Right renal pelvis (tissue), 4 donors: ENCODE data around the gene TRAF4. TPM values are rescaled to one million over a fixed set of nuclear protein-coding genes. Genes with fewer than 3 reads are reported as not detected.
"Not testable (repeated sequence)": the region's sequence is repeated elsewhere in the genome, so short reads cannot be mapped to it uniquely, and the experiment has no call there.

Experiments
- DNase-seq, 4 donors: peaks; one replicate each; pipeline ENCODE4 v3.0.0-alpha.2; 2013; ENCODE audit warnings: low read depth in 4 of 4, low spot score in 3 of 4, missing footprints in 1 of 4
- polyA plus RNA-seq, 4 donors: library from polyadenylated mRNA; unstranded; fragments of 120-200 nt; gene quantifications; one replicate each; pipeline ENCODE4 v1.2.1, GENCODE V29; 2013; ENCODE audit not compliant: insufficient read length in 4 of 4

The TRAF4 gene
- polyA plus RNA-seq, 4 donors: 117 to 145 (median 135) TPM

DNA sequence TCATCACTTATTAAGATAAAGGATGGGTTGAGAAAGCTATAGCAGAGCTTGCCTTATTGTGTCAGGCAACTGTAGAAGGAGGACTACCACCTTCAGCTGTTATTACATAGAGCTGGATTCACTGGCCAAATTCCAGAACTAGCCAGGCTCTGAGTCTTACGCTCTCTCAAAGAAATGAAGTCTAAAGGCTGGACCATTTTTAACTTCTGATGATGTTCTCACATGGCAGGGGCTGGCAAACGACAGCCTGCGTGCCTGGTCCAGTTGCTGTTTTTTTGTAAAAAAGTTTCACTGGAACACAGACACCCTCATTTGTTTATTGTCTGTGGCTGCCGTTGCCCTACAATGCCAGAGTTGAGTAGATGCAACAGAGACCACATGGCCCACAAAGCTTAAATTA is 21.2 kb downstream of the TRAF4 start:
- no peak for DNase-seq

- no peak for DNase-seq
These were observed 29.9 kb downstream of the TRAF4 start for GRCh38 chr17:28773736-28774135.

GRCh38 chr17:28774206-28774605 is 30.4 kb downstream of the TRAF4 start:
- no peak for DNase-seq

DNA sequence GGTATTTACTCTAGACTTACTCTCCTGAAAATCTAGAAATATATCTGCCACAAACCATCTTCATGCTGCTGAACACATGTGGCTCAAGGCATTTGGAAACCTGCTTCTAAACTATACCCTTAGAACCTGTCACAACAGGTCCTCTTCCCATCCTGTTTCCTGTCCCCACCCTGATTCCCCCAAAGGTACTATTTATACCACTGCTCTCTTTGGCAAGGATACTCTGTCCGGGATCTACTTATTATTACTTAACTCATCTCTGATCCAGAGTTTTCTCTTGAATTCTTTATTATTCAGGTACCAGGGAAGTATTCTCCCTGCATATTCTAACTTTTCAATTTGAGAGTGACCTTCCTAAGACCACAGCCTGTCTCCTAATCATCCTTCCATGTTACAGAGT is 33.4 kb downstream of the TRAF4 start:
- no peak for DNase-seq

GRCh38 chr17:28779601-28780000 is 35.8 kb downstream of the TRAF4 start:
- not testable (repeated sequence) for DNase-seq

GRCh38 chr17:28783161-28783560 is 39.4 kb downstream of the TRAF4 start:
- no peak for DNase-seq

DNA sequence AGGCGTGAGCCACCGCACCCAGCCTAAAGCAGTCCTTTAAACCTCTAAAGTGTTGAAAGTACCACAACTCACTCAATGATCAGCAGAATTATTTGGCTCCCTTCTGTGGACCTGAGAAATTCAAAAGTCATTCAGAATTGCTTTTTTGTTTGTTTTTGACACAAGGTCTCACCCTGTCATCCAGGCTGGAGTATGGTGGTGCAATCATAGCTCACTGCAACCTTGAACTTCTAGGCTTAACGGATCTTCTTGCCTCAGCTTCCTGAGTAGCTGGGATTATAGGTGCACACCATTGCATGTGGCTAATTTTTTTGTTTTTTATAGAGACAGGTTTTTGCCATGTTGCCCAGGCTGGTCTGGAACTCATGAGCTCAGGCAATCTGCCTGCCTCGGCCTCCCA is 44.3 kb downstream of the TRAF4 start:
- no peak for DNase-seq

- no peak for DNase-seq
These were observed 49.3 kb downstream of the TRAF4 start for GRCh38 chr17:28792877-28793661.

DNA sequence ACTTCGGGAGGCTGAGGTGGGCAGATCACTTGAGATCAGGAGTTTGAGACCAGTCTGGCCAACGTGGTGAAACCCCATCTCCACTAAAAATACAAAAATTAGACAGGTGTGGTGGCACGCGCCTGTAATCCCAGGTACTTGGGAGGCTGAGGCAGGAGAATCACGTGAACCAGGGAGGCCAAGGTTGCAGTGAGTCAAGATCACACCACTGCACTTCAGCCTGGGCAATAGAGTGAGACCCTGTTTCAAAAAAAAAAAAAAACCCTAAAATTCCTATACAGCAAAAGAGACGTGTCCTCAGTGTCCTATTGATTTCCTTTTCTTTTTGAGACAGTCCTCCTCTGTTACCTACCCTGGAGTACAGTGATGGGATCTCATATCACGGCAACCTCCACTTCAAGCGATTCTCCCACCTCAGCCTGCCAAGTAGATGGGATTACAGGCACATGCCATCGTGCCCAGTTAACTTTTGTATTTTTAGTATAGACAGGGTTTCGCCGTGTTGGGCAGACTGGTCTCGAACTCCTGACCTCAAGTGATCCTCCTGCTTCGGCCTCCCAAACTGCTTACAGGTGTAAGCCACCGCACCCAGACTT is 51.1 kb downstream of the TRAF4 start:
- not testable (repeated sequence) for DNase-seq

DNA sequence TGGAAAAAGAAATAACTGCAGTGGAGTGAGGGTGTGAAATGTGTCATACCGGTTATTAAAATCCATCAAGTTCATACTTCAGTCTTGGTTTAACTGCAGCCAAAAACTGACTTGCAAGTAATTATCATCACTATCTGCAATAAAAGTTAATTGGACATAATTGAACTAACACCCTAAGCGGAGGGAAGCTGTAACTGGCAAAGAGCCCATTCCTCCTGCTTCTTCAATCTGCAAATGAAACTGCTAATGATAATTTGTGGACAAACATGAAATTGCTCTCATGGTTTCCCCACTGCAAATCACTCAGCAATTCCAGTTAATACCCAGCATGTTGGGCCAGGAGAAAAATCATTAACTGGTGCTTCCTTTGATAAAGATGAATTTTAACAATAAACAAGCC is 52.3 kb downstream of the TRAF4 start:
- DNase-seq: no peak

Other genes with a start within 250 kb of the TRAF4 start
- gene FOXN1, start 237.7 kb upstream of the TRAF4 start, polyA plus RNA-seq: under 1 TPM; 0.47 to 0.62 (median 0.61) TPM
- 10 to 100 TPM; 54.4 to 74.1 (median 59.7) TPM for gene UNC119, start 191.4 kb upstream of the TRAF4 start, polyA plus RNA-seq
- 100 to 1,000 TPM; 101 to 107 (median 105) TPM for gene PIGS, start 172.5 kb upstream of the TRAF4 start, polyA plus RNA-seq
- 10 to 100 TPM; 19.4 to 32.9 (median 24.5) TPM for gene ALDOC, start 167.1 kb upstream of the TRAF4 start, polyA plus RNA-seq
- gene SPAG5, start 145.0 kb upstream of the TRAF4 start, polyA plus RNA-seq: 10 to 100 TPM; 43.5 to 46.9 (median 45.2) TPM
- gene RSKR, start 129.8 kb upstream of the TRAF4 start, polyA plus RNA-seq: 10 to 100 TPM; 10.6 to 14.3 (median 11.3) TPM
- 10 to 100 TPM; 77.8 to 90.5 (median 81.2) TPM for gene BLTP2, start 98.9 kb upstream of the TRAF4 start, polyA plus RNA-seq
- 10 to 100 TPM; 78.3 to 84.4 (median 80.9) TPM for gene SDF2, start 82.1 kb upstream of the TRAF4 start, polyA plus RNA-seq
- 10 to 100 TPM; 67.0 to 74.3 (median 68.4) TPM for gene SUPT6H, start 81.8 kb upstream of the TRAF4 start, polyA plus RNA-seq
- 1 to 10 TPM; 5.0 to 7.3 (median 6.2) TPM for gene PROCA1, start 32.1 kb upstream of the TRAF4 start, polyA plus RNA-seq
- gene RAB34, start 26.1 kb upstream of the TRAF4 start, polyA plus RNA-seq: 100 to 1,000 TPM; 178 to 196 (median 186) TPM
- 1,000 to 10,000 TPM in 3 of 4 donors, 100 to 1,000 TPM in 1; 835 to 1,239 (median 1,092) TPM for gene RPL23A, start 24.0 kb upstream of the TRAF4 start, polyA plus RNA-seq
- 10 to 100 TPM; 17.9 to 20.9 (median 18.8) TPM for gene TLCD1, start 17.8 kb upstream of the TRAF4 start, polyA plus RNA-seq
- 1 to 10 TPM; 6.4 to 8.1 (median 7.8) TPM for gene NEK8, start 15.2 kb upstream of the TRAF4 start, polyA plus RNA-seq
- 10 to 100 TPM; 21.2 to 26.7 (median 22.7) TPM for gene FAM222B, start 98.8 kb downstream of the TRAF4 start, polyA plus RNA-seq
- gene ERAL1, start 111.0 kb downstream of the TRAF4 start, polyA plus RNA-seq: 10 to 100 TPM; 63.6 to 72.1 (median 70.8) TPM
- 10 to 100 TPM; 80.8 to 98.4 (median 86.5) TPM for gene FLOT2, start 153.7 kb downstream of the TRAF4 start, polyA plus RNA-seq
- gene DHRS13, start 159.1 kb downstream of the TRAF4 start, polyA plus RNA-seq: 10 to 100 TPM; 13.1 to 19.0 (median 14.7) TPM
- 10 to 100 TPM; 42.3 to 48.1 (median 46.4) TPM for gene PHF12, start 207.5 kb downstream of the TRAF4 start, polyA plus RNA-seq